Esophagus (tissue), 2 donors: ENCODE results near the gene CCDC57. TPM values are rescaled to one million over a fixed set of nuclear protein-coding genes. Genes with fewer than 3 reads are reported as not detected.

ENCODE experiments used
- H3K27ac ChIP-seq, 2 donors: one replicate each; pipeline ENCODE4 v1.5.1; 2013; ENCODE audit warnings: low read depth in 2 of 2, mild to moderate bottlenecking in 2 of 2, inconsistent platforms in 1 of 2, low read length in 1 of 2, moderate library complexity in 1 of 2
- H3K27me3 ChIP-seq, 2 donors: one replicate each; pipeline ENCODE4 v1.6.1; 2013; ENCODE audit warnings: low read length in 2 of 2, control low read depth in 1 of 2, mild to moderate bottlenecking in 1 of 2; ENCODE audit not compliant: insufficient read depth in 2 of 2, control insufficient read depth in 1 of 2
- H3K36me3 ChIP-seq, 2 donors: one replicate each; pipeline ENCODE4 v1.6.1; 2013; ENCODE audit warnings: low read length in 1 of 2; ENCODE audit not compliant: control insufficient read depth in 2 of 2, insufficient read depth in 2 of 2
- H3K4me1 ChIP-seq, 2 donors: one replicate each; pipeline ENCODE4 v1.6.1; 2013; ENCODE audit warnings: low read length in 1 of 2; ENCODE audit not compliant: control insufficient read depth in 2 of 2, insufficient read depth in 2 of 2
- H3K4me3 ChIP-seq, 2 donors: one replicate each; pipeline ENCODE4 v1.5.1; 2013; ENCODE audit warnings: low read length in 2 of 2, mild to moderate bottlenecking in 2 of 2, low read depth in 1 of 2, moderate library complexity in 1 of 2
- H3K9me3 ChIP-seq, 2 donors: one replicate each; pipeline ENCODE4 v1.6.1; 2013; ENCODE audit warnings: mild to moderate bottlenecking in 2 of 2, low read depth in 1 of 2, low read length in 1 of 2, moderate library complexity in 1 of 2; ENCODE audit not compliant: control insufficient read depth in 2 of 2, insufficient read depth in 1 of 2
- WGBS, 2 donors: extraction: QIAGEN DNeasy Blood & Tissue Kit; methylation state at CpG; one replicate each; pipeline ENCODE4 v1.1.7; 2013; 5-methylcytosine and 5-hydroxymethylcytosine counted together
- polyA plus RNA-seq, 2 donors: library from polyadenylated mRNA; stranded (reverse); fragments of 200-250 nt; gene quantifications; one replicate each; pipeline ENCODE4 v1.2.3, GENCODE V29; 2013
- donor health status: healthy with polysubstance abuse.
- donor health status: Bipolar disorder and iron deficiency.

Gene CCDC57
- polyA plus RNA-seq, 2 donors, result 16.3 to 33.7 TPM

DNA sequence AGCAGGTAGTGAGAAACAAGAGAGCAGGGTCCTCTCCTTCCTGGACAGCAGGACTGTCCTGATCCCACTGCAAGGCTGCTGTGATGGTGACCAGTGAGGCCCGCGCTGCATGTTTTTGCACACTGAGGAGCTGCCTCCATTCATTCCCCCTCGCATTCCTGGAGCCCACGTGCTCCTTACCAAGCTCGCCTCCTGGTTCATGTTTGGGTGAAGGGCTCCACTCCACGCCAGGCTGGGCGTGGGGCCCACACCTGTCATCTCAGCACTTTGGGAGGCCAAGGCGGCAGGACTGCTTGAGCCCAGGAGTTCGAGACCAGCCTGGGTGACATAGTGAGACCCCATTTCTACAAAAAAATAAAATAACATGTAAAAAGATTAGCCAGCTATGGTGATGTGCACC is 99.2 kb downstream of the CCDC57 start:
- Histone ChIP-seq H3K27me3 (no peaks in the 10 kb centered on the region), H3K27ac (no peak overlapping the region), H3K4me1 (no peaks in the 10 kb centered on the region), H3K4me3 (no peak overlapping the region), H3K36me3 (peaks cover 0 to 4% of the 10 kb centered on the region in 2 donors), H3K9me3 (no peaks in the 10 kb centered on the region)
- 91 to 93% methylated on average over 9 of the region's 9 CpGs for WGBS, 2 donors

DNA sequence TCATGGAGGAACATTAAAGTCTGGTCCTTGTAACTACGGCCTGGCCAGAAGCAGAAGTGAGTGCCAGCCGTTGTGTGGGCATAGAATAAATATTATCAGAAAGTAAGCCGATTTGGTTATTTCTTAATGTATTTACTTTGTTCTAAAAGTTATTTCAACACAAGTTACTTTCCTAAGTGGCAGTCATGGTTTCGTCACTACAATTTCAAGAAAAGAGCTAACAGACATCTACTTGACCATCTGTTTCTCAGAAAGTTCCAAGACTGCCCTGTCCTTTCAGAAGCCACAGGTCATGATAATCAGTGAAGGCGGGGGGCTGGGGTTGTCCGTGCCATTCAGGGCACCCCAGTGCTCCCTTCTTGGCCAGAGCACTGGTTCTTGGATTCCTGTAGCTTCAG is 99.7 kb downstream of the CCDC57 start:
- H3K9me3 ChIP-seq, result no peaks in the 10 kb centered on the region
- H3K4me3 ChIP-seq, result no peak overlapping the region
- H3K4me1 ChIP-seq, result no peaks in the 10 kb centered on the region
- no peaks in the 10 kb centered on the region for H3K27me3 ChIP-seq
- no peak overlapping the region for H3K27ac ChIP-seq
- 90% methylated on average over 6 of the region's 6 CpGs for WGBS, 2 donors
- peaks cover 0 to 4% of the 10 kb centered on the region in 2 donors for H3K36me3 ChIP-seq

DNA sequence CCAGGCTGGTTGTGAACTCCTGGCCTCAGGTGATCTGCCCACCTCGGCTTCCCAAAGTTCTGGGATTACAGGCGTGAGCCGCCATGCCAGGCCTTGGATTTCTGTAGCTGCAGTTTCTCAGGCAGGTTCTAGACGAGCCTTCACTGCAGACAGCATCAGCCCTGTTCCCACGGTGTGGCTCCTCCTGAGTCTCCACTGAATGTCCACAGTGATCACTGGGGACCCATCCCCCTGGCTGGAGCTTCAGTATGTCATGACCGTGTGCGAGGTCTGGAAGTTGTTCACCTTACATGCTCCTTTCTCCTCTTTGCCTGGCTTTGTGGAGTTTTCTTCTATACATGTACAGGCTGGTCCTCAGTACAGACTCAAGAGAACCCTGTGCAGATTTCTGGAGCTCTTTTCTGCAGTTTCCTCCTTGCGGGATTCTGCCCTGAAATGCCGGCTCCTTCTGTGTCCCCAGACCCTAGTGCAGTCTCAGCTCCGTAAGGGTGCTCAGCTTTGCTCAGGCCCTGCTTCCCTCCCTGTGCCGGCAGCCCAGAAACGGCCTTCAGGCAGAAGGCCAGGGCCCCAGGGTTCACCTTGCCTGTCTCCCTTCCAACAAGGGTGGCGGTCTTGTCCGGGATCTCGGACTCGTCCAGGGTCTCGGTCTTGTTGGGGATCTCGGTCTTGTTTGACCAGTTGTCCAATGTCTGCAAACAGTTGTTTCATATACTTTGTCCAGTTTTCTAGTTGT is 100.3 kb downstream of the CCDC57 start:
- WGBS, 2 donors, result 88 to 90% methylated on average over 18 of the region's 18 CpGs
- Histone ChIP-seq H3K36me3 (peaks cover 0 to 4% of the 10 kb centered on the region in 2 donors), H3K4me3 (no peak overlapping the region), H3K9me3 (no peaks in the 10 kb centered on the region), H3K4me1 (peaks cover 0 to 4% of the 10 kb centered on the region in 2 donors), H3K27me3 (no peaks in the 10 kb centered on the region), H3K27ac (no peak overlapping the region)

DNA sequence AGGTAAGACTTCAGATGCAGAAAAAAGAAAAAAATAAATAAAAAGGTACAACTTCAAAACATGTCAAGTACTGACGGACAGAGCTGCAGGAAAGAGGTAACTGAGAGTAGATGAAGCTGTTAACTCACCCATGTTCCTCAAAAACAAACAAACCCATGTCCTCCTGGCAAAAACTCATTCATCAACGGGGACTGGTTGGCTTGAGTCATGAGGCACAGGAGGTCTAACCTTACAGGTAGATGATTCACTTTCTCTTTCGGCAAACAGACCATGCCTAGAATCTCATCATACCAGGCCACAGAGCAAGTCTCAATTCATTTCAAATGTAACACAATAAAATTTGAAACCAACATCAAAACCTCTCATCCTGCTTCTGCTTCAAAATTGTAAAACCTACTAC is 102.3 kb downstream of the CCDC57 start:
- 44 to 46% methylated on average over 3 of the region's 3 CpGs for WGBS, 2 donors
- Histone ChIP-seq H3K4me1 (peaks cover 0 to 23% of the 10 kb centered on the region in 2 donors), H3K9me3 (no peaks in the 10 kb centered on the region), H3K4me3 (no peak overlapping the region), H3K27me3 (no peaks in the 10 kb centered on the region), H3K36me3 (peaks cover 0 to 4% of the 10 kb centered on the region in 2 donors), H3K27ac (no peak overlapping the region)

DNA sequence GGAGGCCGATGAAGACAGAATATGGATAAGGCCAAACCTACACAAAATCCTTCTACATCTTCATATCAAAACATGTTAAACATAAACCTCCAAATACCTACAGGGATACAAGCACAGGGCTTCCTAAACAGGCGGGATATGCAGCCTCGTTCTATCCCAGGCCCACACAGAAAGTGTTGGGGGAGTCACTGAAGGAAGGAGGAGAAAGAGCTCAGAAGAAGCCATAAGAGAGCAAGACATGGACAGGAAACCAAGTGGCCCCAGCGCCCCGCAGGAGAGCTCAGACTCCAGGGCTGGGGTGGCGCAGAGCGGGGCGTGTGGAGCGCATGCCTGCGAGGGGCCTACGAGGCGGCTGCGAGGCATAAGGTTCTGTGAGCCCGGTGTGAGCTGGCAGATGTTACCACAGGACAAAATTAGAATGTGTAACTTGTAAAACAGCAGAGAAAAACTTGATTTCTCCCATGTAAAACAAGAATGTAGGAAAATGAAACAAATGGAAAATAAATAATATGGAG is 103.6 kb downstream of the CCDC57 start:
- H3K36me3 ChIP-seq, result peaks cover 0 to 4% of the 10 kb centered on the region in 2 donors
- H3K27me3 ChIP-seq, result no peaks in the 10 kb centered on the region
- peaks cover 0 to 32% of the 10 kb centered on the region in 2 donors for H3K4me1 ChIP-seq
- H3K9me3 ChIP-seq, result no peaks in the 10 kb centered on the region
- no peak overlapping the region for H3K4me3 ChIP-seq
- no peak overlapping the region for H3K27ac ChIP-seq
- 95% methylated on average over 14 of the region's 14 CpGs for WGBS, 2 donors

DNA sequence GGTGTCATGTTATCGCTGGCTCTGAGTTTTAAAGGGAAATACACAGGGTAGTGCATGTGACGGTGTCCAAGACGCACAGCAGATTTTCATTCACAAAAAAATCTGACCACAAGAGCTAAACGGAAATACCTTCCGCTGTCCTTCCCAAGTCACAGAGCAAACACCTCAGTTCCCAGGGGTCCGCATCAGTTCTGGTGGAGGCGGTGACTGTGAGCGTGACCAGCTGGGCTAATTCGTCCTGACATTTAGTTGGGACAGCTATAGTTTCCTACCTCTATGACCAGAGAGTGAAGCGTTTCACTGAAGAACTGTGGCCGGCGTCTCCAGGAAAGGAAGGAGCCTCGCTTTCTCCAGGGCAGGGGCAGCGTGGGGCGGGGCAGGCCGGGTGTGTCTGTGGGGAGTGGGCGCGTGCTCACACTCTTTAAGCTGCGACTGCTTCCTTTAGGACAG is 104.1 kb downstream of the CCDC57 start:
- Histone ChIP-seq H3K36me3 (peaks cover 0 to 4% of the 10 kb centered on the region in 2 donors), H3K27ac (no peak overlapping the region), H3K27me3 (no peaks in the 10 kb centered on the region), H3K9me3 (no peaks in the 10 kb centered on the region), H3K4me1 (peaks cover 4 to 37% of the 10 kb centered on the region in 2 donors), H3K4me3 (no peak overlapping the region)
- 88 to 90% methylated on average over 19 of the region's 19 CpGs for WGBS, 2 donors

DNA sequence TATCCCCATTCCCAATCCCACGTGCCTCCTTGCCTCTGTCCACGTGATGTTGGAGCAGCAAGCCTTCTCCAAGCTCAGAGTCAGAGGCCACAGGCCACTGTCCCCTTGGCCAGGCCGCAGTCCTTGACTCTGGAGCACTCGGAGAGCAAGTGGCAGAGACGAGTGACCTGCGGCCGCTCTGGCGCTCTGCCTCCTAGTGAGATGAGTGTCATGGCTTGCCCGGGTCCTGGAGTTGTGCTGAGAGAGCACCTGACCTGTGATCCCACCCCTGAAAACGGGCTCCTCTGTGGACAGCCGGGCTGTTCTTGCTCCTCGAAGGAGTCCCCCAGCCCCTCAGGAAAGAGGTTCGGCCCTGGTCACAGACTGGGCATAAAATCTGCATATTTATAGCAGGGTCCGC is 104.6 kb downstream of the CCDC57 start:
- Histone ChIP-seq H3K36me3 (no peaks in the 10 kb centered on the region), H3K27ac (no peak overlapping the region), H3K4me3 (no peak overlapping the region), H3K4me1 (peaks cover 5 to 37% of the 10 kb centered on the region in 2 donors), H3K27me3 (no peaks in the 10 kb centered on the region), H3K9me3 (no peaks in the 10 kb centered on the region)
- 87 to 88% methylated on average over 14 of the region's 14 CpGs for WGBS, 2 donors

DNA sequence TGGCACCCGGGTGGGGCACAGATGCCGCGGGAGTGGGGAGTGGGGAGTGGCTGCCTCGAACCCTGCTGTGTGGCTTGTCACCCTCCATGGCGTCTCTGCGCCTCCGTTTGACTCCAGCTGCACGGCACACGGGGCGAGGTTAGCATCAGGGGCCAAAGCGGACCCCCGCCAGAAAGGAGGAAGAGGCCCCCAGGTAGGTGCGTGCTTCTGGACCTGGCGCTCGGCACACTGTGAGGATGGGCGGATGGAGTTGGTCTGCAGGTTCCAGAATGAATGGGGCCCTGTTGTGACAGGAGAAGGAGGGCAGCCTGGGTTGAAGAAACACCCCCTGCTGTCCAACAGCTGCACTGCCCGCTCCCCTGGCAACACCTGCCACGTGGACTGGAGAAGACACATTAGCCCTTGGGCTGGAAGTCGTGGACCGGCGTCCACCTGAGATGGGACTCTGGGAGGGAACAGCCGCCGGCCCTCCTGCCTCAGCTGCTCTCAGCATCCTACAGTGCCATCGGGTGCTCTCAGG is 105.2 kb downstream of the CCDC57 start:
- Histone ChIP-seq H3K36me3 (no peaks in the 10 kb centered on the region), H3K9me3 (no peaks in the 10 kb centered on the region), H3K4me1 (peaks cover 5 to 37% of the 10 kb centered on the region in 2 donors), H3K4me3 (no peak overlapping the region), H3K27ac (no peak overlapping the region), H3K27me3 (no peaks in the 10 kb centered on the region)
- 80 to 82% methylated on average over 24 of the region's 24 CpGs for WGBS, 2 donors

DNA sequence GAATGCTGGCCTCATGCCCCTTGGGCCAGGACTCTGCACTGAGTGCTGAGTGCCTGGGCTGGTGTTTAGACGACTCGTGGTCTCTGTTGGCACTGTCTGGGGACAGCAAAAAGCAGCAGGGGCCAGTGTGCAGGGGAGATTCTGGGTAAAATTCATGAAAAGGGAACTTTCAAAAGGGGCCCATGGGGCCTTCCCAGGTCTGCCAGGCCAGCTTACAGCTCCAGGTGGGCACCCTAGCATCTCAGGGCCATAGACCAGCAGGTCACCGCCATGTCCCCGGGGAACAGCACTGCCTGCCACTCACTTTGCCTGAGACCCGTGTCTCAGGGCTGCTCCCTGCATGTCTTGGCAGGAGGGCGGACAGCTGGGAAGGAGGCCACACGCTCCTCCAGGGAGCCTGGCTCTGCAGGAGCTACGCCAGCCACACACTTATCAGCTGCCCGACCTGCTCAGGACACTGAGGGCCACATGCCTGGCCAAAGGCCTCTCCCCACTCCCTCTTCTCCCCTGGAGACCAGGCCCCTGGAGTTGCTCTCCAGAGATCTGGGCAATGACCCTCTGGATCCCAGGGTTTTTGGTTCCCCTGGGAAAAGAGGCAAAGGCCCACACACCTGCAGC is 105.8 kb downstream of the CCDC57 start:
- WGBS, 2 donors, result 32 to 45% methylated on average over 9 of the region's 9 CpGs
- H3K27ac ChIP-seq, result peak overlapping the region; percentile 91 to 95

More for the DNA sequence above, 105.8 kb downstream of the CCDC57 start:
- Histone ChIP-seq H3K27me3 (no peaks in the 10 kb centered on the region), H3K36me3 (no peaks in the 10 kb centered on the region), H3K4me1 (peaks cover 5 to 37% of the 10 kb centered on the region in 2 donors), H3K4me3 (peak overlapping the region in 1 of 2 donors; percentile 39), H3K9me3 (no peaks in the 10 kb centered on the region)
